HCT116 (cell line): Measurements from ENCODE around the gene EEPD1. TPM values are rescaled to one million over a fixed set of nuclear protein-coding genes. Genes with fewer than 3 reads are reported as not detected.

ENCODE experiments used
- ATAC-seq: fragments of 200-7000 bp; cut with Tn5 transposase; 2 replicates; pipeline ENCODE4 v1.9.1; 2020; ENCODE audit warnings: mild to moderate bottlenecking, moderate library complexity
- BruUV-seq: library from RNA; stranded (reverse); fragments of 400-500 nt; replicated peaks from 2 replicates; lab custom pipeline; 2021; lab: Mats Ljungman, UMichigan
- CTCF ChIA-PET: fragments of 300-600 bp; sonication (Branson Sonifier 250); formaldehyde crosslinking; loops from one replicate; lab custom pipeline; 2021; ENCODE audit warnings: antibody characterized with exemption; lab: Charles Lee
- POLR2A ChIA-PET: fragments of 300-600, 350-600 bp; sonication (Branson Sonifier 250); formaldehyde crosslinking; loops from one replicate; lab custom pipeline; 2021; ENCODE audit warnings: antibody characterized with exemption; lab: Charles Lee
- RAD21 ChIA-PET, 2 experiments: fragments of 300-600 bp; sonication (Branson Sonifier 250); formaldehyde crosslinking; loops; one replicate each; lab custom pipeline; 2023; ENCODE audit warnings: low total read pairs in 2 of 2; ENCODE audit not compliant: uncharacterized antibody in 2 of 2, unreplicated experiment in 2 of 2, low non-redundant PET in 1 of 2; lab: Charles Lee
- DNase-seq: peaks from one replicate; pipeline ENCODE4 v3.0.0-alpha.2; 2010; ENCODE audit warnings: low read depth, low spot score
- H2AFZ ChIP-seq: fragments of 200-600 bp; shearing (Covaris generic), sonication (generic); 2 replicates; pipeline ENCODE4 v1.6.1; 2017; ENCODE audit warnings: low read depth, mixed run types, mixed read lengths, antibody characterized with exemption, low read length; ENCODE audit not compliant: poor library complexity, severe bottlenecking
- H3K27ac ChIP-seq: 2 replicates; pipeline ENCODE4 v1.5.1; 2012; ENCODE audit warnings: low read depth, low read length
- H3K27me3 ChIP-seq: fragments of 200-600 bp; sonication (generic); 2 replicates; pipeline ENCODE4 v1.6.1; 2016; ENCODE audit warnings: mixed run types, low read length, mixed read lengths; ENCODE audit not compliant: insufficient read depth
- H3K36me3 ChIP-seq, 2 experiments: fragments of 200-500 bp in 1 of 2; fragments of 200-600 bp in 1 of 2; sonication (Bioruptor generic) in 1 of 2; sonication (generic) in 1 of 2; 2 replicates each; pipeline versions ENCODE4 v1.5.1 to v1.6.1; 2014 to 2016; ENCODE audit warnings: low read length in 2 of 2, inconsistent platforms in 1 of 2, mixed read lengths in 1 of 2, mixed run types in 1 of 2; ENCODE audit not compliant: insufficient read depth in 2 of 2, control insufficient read depth in 1 of 2
- H3K4me1 ChIP-seq, 2 experiments: fragments of 200-600 bp in 1 of 2; sonication (generic) in 1 of 2; 2 replicates each; pipeline versions ENCODE4 v1.5.1 to v1.6.1; 2012 to 2017; ENCODE audit warnings: low read length in 2 of 2, inconsistent platforms in 1 of 2, mild to moderate bottlenecking in 1 of 2, mixed read lengths in 1 of 2, mixed run types in 1 of 2, moderate library complexity in 1 of 2; ENCODE audit not compliant: insufficient read depth in 2 of 2, control insufficient read depth in 1 of 2
- H3K4me2 ChIP-seq: fragments of 200-600 bp; sonication (generic); 2 replicates; pipeline ENCODE4 v1.6.1; 2017; ENCODE audit warnings: mixed run types, low read length, mixed read lengths
- H3K4me3 ChIP-seq, 2 experiments: fragments of 200-600 bp in 1 of 2; sonication (generic) in 1 of 2; replicated peaks in 1 of 2; 2 replicates each; pipeline ENCODE4 v1.5.1; 2011 to 2016; ENCODE audit warnings: low read length in 2 of 2, control low read depth in 1 of 2, low read depth in 1 of 2, mild to moderate bottlenecking in 1 of 2, mixed read lengths in 1 of 2, mixed run types in 1 of 2
- H3K79me2 ChIP-seq: fragments of 200-600 bp; sonication (generic); 2 replicates; pipeline ENCODE4 v1.6.1; 2017; ENCODE audit warnings: mild to moderate bottlenecking, mixed run types, low read length, moderate library complexity, mixed read lengths; ENCODE audit not compliant: insufficient read depth
- H3K9ac ChIP-seq: fragments of 200-600 bp; sonication (generic); 2 replicates; pipeline ENCODE4 v1.6.1; 2016; ENCODE audit warnings: low read length, mixed read lengths
- H3K9me2 ChIP-seq: fragments of 200-600 bp; sonication (generic), shearing (Covaris generic); 2 replicates; pipeline ENCODE4 v1.6.1; 2017; ENCODE audit warnings: mixed run types, mild to moderate bottlenecking, moderate library complexity; ENCODE audit not compliant: insufficient read depth
- H3K9me3 ChIP-seq, 2 experiments: fragments of 200-500 bp in 1 of 2; fragments of 200-600 bp in 1 of 2; sonication (Bioruptor generic) in 1 of 2; sonication (generic) in 1 of 2; 2 replicates each; pipeline ENCODE4 v1.6.1; 2014 to 2017; ENCODE audit warnings: low read length in 2 of 2, mixed read lengths in 2 of 2, inconsistent platforms in 1 of 2, low read depth in 1 of 2, mild to moderate bottlenecking in 1 of 2, mixed run types in 1 of 2, moderate library complexity in 1 of 2; ENCODE audit not compliant: control insufficient read depth in 1 of 2, insufficient read depth in 1 of 2
- H4K20me1 ChIP-seq: fragments of 200-600 bp; sonication (generic), shearing (Covaris generic); 2 replicates; pipeline ENCODE4 v1.6.1; 2017; ENCODE audit warnings: mixed run types, mild to moderate bottlenecking, moderate library complexity; ENCODE audit not compliant: insufficient read depth
- CBX3 ChIP-seq: IDR thresholded peaks from 2 replicates; pipeline ENCODE4 v1.6.1; 2012; ENCODE audit warnings: low read depth
- EGR1 ChIP-seq: IDR thresholded peaks from 2 replicates; pipeline ENCODE4 v1.6.1; 2012; ENCODE audit warnings: low read depth
- EZH2 ChIP-seq: fragments of 200-600 bp; sonication (generic); IDR thresholded peaks from 2 replicates; pipeline ENCODE4 v1.6.1; 2017; ENCODE audit warnings: antibody characterized with exemption, mixed run types
- EZH2phosphoT487 ChIP-seq: fragments of 200-600 bp; IDR thresholded peaks from 2 replicates; pipeline ENCODE4 v1.6.1; 2018; ENCODE audit warnings: antibody characterized with exemption, borderline replicate concordance
- FOSL1 ChIP-seq: IDR thresholded peaks from 2 replicates; pipeline ENCODE4 v1.6.1; 2012; ENCODE audit warnings: low read depth
- JUND ChIP-seq: IDR thresholded peaks from 2 replicates; pipeline ENCODE4 v1.6.1; 2012
- POLR2A ChIP-seq: IDR thresholded peaks from 2 replicates; pipeline ENCODE4 v1.7.0; 2011; ENCODE audit warnings: borderline replicate concordance; ENCODE audit not compliant: insufficient read depth, insufficient read length; ENCODE audit errors: extremely low read depth
- POLR2AphosphoS5 ChIP-seq: IDR thresholded peaks from 2 replicates; pipeline ENCODE4 v1.6.1; 2011; ENCODE audit warnings: mild to moderate bottlenecking, low read depth, low read length, moderate library complexity
- RAD21 ChIP-seq: IDR thresholded peaks from 2 replicates; pipeline ENCODE4 v1.6.1; 2012; ENCODE audit warnings: low read depth, mild to moderate bottlenecking
- SP1 ChIP-seq: IDR thresholded peaks from 2 replicates; pipeline ENCODE4 v1.6.1; 2012; ENCODE audit warnings: low read depth
- SRF ChIP-seq: IDR thresholded peaks from 2 replicates; pipeline ENCODE4 v1.6.1; 2012; ENCODE audit warnings: low read depth
- TCF7L2 ChIP-seq: IDR thresholded peaks from 2 replicates; pipeline ENCODE4 v1.7.0; 2011; ENCODE audit warnings: borderline replicate concordance, inconsistent platforms; ENCODE audit not compliant: insufficient read depth, insufficient read length; ENCODE audit errors: extremely low read depth
- YY1 ChIP-seq: IDR thresholded peaks from 2 replicates; pipeline ENCODE4 v1.6.1; 2011; ENCODE audit warnings: low read length, low read depth, moderate library complexity, mild to moderate bottlenecking; ENCODE audit not compliant: insufficient replicate concordance; ENCODE audit errors: extremely low read depth
- ZFX ChIP-seq: fragments of 450-650 bp; IDR thresholded peaks from 2 replicates; pipeline ENCODE4 v1.6.1; 2017
- intact Hi-C: fragments of 100-400 bp; cut with micrococcal nuclease; formaldehyde crosslinking; loops from 2 replicates; pipeline ENCODE4 v1.10.0; 2022
- total RNA-seq: library from RNA; stranded (reverse); gene quantifications from one replicate; pipeline ENCODE4 v1.2.1, GENCODE V29; 2021; ENCODE audit not compliant: unreplicated experiment
- TF ChIP-seq, protein P1 (sequence below): IDR thresholded peaks from 2 replicates; pipeline ENCODE4 v1.6.1; 2011; ENCODE audit warnings: mild to moderate bottlenecking, low read length, moderate library complexity; ENCODE audit not compliant: insufficient replicate concordance; ENCODE audit errors: extremely low read depth
- TF ChIP-seq, protein P2 (sequence below): IDR thresholded peaks from 2 replicates; pipeline ENCODE4 v1.6.1; 2012
- TF ChIP-seq, protein P3 (sequence below), 3 experiments: fragments of 200-600 bp in 1 of 3; sonication (generic) in 1 of 3; IDR thresholded peaks in 2 of 3; conservative IDR thresholded peaks in 1 of 3; 2 replicates each; pipeline ENCODE4 v1.5.1; 2012 to 2017; ENCODE audit warnings: low read depth in 2 of 3, low read length in 2 of 3, antibody characterized with exemption in 1 of 3, borderline replicate concordance in 1 of 3, control low read depth in 1 of 3, mild to moderate bottlenecking in 1 of 3, mixed read lengths in 1 of 3, mixed run types in 1 of 3, moderate library complexity in 1 of 3; ENCODE audit not compliant: insufficient read depth in 1 of 3
- TF ChIP-seq, protein P4 (sequence below): IDR thresholded peaks from 2 replicates; pipeline ENCODE4 v1.6.1; 2012

EEPD1 gene
- total RNA-seq, 1 experiment from 2014 or later, result 4.2 TPM

DNA sequence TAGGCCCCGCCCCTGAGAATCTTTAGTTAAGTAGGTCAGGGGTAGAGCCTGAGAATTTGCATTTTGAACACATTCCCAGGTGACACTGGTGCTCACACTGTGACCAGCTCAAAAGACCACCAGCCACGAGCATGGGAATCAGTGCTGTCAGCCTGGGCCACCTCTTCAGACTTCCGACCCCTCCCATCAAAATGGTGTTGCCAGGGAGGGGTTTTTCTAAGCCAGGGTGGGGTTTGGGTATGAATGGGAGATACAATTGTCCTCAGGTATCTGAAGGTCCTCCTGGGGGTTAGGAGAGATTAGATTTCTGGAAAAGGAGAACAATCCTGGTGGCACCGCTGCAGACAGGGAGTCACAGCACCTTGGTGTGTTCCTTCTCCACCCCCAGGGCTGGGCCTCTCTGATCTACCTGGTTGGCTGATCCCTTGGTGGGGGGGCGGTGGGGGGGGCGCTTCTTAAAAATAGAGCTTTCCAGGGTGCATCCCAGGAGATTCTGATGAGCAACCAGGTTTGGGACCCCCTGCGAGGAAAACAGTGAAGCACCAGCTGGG is 125.1 kb downstream of the EEPD1 start:
- Histone ChIP-seq H3K4me2 (no peak overlapping the region), H3K4me3 (no peak overlapping the region)
- CTCF ChIA-PET, result no interaction called here

More for the DNA sequence above, 125.1 kb downstream of the EEPD1 start:
- no peaks in the 10 kb centered on the region for H4K20me1 ChIP-seq
- no peaks in the 10 kb centered on the region for H3K79me2 ChIP-seq
- no peak for TF ChIP-seq SP1
- no peak for TF ChIP-seq EZH2
- no peak for TF ChIP-seq YY1
- TF ChIP-seq EZH2phosphoT487, result no peak
- no peak for TF ChIP-seq TCF7L2
- no peak for TF ChIP-seq ZFX
- TF ChIP-seq FOSL1, result no peak
- TF ChIP-seq, protein P1, sequence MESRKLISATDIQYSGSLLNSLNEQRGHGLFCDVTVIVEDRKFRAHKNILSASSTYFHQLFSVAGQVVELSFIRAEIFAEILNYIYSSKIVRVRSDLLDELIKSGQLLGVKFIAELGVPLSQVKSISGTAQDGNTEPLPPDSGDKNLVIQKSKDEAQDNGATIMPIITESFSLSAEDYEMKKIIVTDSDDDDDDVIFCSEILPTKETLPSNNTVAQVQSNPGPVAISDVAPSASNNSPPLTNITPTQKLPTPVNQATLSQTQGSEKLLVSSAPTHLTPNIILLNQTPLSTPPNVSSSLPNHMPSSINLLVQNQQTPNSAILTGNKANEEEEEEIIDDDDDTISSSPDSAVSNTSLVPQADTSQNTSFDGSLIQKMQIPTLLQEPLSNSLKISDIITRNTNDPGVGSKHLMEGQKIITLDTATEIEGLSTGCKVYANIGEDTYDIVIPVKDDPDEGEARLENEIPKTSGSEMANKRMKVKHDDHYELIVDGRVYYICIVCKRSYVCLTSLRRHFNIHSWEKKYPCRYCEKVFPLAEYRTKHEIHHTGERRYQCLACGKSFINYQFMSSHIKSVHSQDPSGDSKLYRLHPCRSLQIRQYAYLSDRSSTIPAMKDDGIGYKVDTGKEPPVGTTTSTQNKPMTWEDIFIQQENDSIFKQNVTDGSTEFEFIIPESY, result no peak
- no peak for TF ChIP-seq RAD21
- TF ChIP-seq CBX3, result no peak
- TF ChIP-seq SRF, result no peak
- TF ChIP-seq, protein P2, sequence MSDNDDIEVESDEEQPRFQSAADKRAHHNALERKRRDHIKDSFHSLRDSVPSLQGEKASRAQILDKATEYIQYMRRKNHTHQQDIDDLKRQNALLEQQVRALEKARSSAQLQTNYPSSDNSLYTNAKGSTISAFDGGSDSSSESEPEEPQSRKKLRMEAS, result no peak
- TF ChIP-seq POLR2AphosphoS5, result no peak
- TF ChIP-seq POLR2A, result no peak
- no peak for TF ChIP-seq JUND
- TF ChIP-seq, protein P3, sequence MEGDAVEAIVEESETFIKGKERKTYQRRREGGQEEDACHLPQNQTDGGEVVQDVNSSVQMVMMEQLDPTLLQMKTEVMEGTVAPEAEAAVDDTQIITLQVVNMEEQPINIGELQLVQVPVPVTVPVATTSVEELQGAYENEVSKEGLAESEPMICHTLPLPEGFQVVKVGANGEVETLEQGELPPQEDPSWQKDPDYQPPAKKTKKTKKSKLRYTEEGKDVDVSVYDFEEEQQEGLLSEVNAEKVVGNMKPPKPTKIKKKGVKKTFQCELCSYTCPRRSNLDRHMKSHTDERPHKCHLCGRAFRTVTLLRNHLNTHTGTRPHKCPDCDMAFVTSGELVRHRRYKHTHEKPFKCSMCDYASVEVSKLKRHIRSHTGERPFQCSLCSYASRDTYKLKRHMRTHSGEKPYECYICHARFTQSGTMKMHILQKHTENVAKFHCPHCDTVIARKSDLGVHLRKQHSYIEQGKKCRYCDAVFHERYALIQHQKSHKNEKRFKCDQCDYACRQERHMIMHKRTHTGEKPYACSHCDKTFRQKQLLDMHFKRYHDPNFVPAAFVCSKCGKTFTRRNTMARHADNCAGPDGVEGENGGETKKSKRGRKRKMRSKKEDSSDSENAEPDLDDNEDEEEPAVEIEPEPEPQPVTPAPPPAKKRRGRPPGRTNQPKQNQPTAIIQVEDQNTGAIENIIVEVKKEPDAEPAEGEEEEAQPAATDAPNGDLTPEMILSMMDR (IDR thresholded peaks at IDR 0.05 in 2 of 3, conservative IDR thresholded peaks at IDR 0.05 in 1 of 3; ENCODE audit: borderline replicate concordance in 1 of 3, insufficient read depth in 1 of 3, low read depth in 2 of 3, low read length in 2 of 3), result no peak
- TF ChIP-seq, protein P4, sequence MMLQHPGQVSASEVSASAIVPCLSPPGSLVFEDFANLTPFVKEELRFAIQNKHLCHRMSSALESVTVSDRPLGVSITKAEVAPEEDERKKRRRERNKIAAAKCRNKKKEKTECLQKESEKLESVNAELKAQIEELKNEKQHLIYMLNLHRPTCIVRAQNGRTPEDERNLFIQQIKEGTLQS, result no peak
- TF ChIP-seq EGR1, result no peak
- intact Hi-C loops, result no loop called here
- DNase-seq (no peak), ATAC-seq (no peak)
- ChIA-PET RAD21 (no interaction called here), POLR2A (no interaction called here)
- BruUV-seq, result no TSS peak
- H3K36me3 ChIP-seq, result no peaks in the 10 kb centered on the region
- no peaks in the 10 kb centered on the region for H3K9me2 ChIP-seq
- H3K4me1 ChIP-seq, result peaks cover 27 to 37% of the 10 kb centered on the region in 2 experiments
- H3K27ac ChIP-seq, result no peak overlapping the region
- H3K27me3 ChIP-seq, result no peaks in the 10 kb centered on the region
- no peak overlapping the region for H3K9ac ChIP-seq
- no peaks in the 10 kb centered on the region for H3K9me3 ChIP-seq
- no peak overlapping the region for H2AFZ ChIP-seq
